GM21390 (cell line): ENCODE results near the gene PDE4D.

Source experiments
- ATAC-seq: cut with Tn5 transposase; IDR thresholded peaks from one replicate; pipeline ENCODE4 v1.9.1; 2021; ENCODE audit not compliant: unreplicated experiment

Gene PDE4D

DNA sequence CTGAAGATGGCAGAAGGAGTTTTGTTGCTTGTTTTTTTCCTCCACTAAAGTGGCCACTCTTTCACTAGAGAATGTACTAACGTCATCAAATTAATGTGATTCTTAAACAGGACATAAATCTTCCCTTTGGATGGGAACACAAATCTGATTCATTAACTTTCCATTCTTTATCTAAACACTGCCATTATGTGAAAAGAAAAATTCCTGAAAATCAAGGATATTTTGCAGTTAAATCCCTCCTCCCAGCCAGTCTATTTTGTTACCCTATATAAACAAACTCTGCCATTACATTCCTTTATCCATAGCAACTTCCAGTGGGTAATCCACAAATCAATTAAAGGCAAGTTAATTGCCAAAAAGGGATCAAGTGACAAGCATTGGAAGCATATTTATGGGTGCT lies 546.5 kb downstream of the PDE4D start:
- ATAC-seq, result no peak

DNA sequence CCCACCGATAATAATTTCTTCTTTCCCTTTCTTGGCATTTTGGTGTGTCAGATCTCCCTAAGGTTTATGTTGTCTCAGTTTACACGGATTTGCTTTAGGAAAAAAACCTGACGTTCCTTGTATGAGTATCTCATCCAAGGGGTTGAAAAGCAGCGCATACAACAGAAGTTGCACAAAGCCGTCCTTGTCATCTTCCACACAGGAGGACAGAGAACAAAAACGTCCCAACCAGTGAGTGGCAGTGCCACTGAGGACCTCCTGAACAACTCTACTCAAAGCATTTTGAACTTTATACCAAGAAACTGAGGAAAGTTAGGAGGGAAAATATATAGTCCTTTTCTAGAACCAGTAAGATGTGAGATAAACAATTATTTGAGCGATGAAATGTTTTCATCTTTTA lies 547.0 kb downstream of the PDE4D start:
- no peak for ATAC-seq

DNA sequence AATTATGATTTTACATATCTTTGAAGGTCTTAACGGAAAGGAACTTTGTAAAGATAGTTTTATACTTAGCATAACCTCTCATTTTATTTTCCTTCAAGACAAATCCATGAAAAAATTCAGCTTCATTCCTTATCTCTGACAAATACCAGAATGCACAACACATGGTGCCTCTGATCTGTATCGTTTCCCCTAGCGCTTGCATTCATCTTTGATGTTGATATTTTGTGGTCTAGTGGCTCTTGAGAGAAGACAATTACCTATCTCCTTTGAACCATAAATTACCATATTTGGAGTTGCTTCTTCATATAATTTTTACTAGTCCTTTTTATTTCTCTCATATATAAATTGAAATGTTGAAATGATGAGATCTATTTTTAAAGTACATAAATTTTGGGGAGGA lies 551.3 kb downstream of the PDE4D start:
- ATAC-seq, result no peak

DNA sequence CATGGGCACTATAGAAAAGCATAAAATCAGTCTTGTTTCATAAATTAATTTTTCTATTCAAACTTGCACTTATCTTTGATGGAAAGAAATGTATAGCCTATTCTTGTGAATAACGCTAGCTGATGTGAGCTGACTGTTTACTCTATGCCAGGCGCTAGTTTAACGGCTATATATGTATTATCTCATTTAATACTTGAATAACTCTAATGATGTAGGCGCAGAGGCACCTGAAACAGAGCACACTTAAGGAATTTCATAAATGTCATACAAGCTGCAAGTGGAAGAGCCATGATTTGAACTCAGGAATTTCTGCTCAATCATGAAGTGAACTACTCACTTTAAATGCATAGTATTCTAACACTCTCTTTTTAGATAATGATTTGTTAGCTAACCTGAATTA lies 551.8 kb downstream of the PDE4D start:
- no peak for ATAC-seq

DNA sequence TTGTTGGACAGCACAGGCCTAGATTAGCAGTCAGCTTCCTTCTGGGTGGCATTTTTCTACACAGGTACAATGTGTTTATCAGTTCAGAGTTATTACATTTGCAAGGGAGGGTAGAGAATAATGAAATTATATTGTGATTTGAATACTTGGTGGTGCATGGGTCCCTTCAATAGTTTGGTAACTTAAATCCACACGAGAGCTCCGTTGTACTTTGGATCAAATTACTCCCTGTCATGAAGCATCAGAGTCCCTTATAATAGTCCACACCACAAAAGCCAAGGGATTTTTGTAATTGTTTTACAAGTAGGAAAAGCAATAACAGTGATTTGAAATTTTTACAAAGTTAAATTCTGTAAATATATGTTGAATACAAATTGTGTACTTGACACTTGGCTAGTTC lies 552.4 kb downstream of the PDE4D start:
- ATAC-seq, result no peak

DNA sequence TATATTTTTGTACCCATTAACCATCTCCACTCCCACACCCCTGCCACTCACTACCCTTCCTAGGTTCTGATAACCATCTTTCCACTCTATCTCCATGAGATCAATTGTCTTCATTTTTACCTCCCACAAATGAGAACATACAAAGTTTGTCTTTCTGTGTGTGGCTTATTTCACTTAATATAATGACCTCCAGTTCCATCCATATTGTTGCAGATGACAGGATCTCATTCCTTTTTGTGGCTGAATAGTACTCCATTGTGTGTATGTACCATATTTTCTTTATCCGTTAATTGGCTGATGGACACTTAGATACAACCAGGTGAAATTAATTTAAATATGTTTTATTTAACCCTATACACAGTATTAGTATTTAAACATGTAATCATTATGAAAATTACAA lies 552.9 kb downstream of the PDE4D start:
- no peak for ATAC-seq

DNA sequence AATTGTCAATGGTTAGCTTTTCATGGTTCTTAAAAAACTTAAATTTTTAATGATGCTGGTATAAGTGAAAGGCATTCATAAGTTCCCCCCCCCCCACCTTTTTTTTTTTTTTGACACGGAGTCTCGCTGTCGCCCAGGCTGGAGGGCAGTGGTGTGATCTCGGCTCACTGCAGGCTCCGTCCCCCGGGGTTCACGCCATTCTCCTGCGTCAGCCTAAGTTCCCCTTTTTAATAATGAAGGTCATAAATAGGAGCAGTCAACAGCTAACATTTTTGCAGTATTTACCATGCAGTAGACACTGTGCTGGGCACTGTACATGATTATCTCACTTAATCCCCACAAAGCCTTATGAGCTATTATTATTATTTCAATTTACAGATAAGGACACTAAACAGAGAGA lies 556.3 kb downstream of the PDE4D start:
- no peak for ATAC-seq

DNA sequence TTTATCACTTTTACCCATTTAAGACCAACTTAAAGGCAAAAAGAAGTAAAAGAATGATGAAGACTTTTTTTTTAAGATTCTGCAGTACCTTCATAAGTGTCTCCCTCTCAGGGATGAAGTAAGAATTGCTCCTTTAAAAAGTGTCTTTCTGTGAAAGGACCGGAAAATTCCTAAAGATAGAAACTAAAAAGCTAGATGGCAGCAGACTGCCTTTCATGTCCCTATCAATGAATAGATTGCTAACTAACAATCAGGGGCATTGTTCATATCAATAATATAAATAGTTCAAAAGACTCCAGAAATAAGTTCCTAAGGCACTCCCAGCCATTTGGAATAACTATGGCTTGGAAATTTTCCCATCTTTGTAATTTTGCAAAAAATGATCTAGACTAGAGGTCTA lies 558.0 kb downstream of the PDE4D start:
- ATAC-seq, result no peak

DNA sequence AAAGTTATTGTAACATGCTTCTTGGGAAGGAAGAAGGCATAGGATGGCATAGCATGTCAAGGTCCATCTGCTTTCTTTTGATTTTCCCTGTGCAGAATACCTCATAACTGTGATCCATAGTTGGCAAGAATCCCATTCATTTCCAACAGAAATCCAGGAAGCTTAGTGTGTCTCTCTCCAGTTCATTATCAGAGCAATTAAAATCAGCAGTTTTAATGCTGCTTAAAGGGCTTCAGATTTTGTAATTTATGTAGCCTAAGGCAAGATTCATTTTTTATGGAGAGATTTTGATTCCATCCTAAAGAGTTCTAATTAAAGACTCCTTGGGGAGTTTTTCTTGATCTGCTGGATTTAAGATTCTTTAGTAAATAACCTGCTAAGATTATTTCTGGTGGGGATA lies 560.1 kb downstream of the PDE4D start:
- no peak for ATAC-seq

DNA sequence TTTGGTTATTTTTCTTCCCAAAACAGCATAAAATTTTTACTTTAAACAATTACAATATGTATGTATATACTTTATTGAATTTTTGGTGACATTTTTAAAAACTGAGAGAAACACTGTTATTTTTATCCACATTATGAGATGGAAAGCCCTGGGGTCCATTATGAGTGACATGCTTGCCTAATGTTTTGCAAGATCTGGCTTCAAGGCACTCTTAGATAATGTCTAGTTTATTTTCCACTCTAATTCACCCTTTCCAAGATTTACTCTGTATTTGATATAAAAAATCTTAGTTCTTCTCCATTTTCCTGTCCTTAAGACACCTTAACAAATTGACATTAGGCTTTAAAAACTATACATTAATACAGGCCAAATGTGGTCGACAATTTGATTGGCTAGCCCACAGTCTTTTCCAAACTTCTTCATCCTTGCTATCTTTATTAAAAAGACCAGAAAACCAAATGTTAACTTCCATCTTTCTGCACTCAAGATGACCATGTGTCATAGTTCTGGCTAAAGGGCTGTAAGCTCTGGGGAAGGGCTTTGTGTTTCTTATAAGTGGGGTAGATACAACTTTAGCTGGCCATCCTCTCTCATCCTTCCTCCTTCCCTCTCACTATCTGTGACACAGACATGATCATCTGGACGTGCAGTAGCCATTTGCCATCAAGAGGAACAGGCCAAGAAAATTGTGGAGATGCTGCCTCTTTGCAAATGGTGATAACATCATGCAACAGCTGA lies 561.1 kb downstream of the PDE4D start:
- ATAC-seq, result no peak

DNA sequence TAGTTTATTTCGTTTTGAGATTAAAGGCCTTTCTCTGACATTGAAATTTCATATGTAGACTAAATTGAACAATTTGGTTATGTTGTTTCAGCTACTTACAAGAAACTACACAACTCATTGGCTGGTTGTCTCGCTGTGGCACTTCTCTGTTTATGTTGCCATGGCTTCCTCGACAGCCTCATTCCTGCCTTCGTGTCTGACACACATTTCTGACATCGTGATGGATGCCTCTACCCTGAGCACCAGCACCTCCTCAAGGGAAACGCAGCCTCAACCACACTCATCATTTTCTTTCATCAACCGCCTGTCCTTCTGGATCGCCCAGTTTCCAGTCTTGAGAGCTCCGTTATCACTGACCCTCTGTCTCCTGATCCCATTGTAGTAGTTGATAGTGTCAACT lies 562.8 kb downstream of the PDE4D start:
- ATAC-seq, result no peak

DNA sequence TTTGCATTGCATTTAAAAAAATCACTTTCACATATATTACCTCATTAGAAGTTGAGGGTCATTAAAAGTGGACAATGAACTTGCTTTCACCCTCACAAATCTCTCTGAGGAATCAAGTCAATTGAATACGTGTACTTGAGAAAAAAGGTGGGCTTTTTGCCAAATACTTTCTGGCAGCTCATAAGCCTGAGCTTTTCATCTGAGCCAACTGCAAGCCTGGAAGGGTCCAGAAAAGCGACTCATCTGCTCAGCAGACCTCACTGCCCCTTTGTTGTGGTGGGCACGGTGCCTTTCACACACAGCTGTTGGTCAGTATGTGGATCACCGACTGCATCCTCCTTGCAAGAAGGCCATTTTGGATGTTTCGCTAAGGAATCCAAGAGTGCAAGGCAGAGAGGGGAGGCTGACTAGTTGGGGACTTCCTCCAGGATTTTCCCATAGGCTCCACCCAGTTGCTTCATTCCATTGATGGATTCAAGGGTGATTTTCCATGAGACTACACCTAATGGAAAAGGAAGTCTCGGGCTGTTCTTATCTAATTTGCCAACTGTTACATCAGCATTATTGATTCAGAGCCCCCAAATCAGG lies 564.7 kb downstream of the PDE4D start:
- ATAC-seq, result no peak

DNA sequence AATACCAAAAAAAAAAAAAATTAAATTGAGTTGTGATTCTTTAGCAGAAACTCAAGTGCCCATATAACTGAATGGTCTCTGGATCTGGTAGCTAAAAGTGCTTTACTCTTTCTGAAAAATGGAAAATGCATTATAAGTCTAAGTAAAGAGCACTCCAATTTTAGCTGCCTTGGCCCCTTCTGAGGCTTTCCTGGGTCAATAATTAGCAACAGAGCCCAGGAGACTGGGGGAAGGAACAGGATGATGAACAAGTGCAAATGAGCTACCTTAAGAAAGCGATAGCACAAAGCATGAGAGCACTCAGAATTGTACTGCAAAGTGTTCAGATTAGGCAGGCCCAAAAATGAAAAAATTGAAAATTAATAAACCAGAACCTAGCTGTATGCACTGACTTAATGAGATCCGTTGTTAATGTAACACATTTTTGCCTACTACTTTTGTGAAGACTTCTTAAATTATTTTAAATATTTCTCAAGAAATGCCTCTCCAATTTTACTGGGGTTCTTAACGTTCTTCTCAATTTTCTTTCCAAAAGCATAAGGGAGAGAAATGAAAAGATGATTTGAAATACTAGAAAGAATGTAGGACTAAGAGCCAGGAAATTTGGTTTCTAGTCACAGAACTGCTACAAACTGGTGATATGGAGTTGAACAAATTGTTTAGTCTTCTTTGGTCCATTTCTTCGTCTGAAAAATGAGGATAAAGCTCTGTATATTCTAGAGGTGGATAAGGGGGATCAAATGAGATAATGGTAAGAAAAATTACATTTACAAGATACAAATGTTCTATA lies 566.1 kb downstream of the PDE4D start:
- no peak for ATAC-seq

DNA sequence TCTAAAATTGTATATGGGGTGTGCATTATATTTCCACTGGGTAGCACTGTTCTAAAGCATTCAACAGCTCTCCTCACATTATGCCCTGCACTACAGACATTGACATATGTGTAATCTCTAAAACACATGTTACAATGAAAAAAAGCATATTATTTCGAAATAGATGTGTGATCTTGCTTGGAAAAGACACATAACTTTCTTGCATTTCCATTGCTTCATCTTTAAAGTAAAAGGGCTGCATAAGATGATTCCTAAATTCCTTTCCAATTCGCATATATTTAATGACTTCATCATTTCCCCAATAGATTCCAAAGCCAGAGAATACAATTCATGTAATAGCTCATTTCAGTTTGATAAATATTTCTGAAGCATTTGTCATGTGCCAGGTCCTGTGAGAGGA lies 566.9 kb downstream of the PDE4D start:
- ATAC-seq, result no peak

DNA sequence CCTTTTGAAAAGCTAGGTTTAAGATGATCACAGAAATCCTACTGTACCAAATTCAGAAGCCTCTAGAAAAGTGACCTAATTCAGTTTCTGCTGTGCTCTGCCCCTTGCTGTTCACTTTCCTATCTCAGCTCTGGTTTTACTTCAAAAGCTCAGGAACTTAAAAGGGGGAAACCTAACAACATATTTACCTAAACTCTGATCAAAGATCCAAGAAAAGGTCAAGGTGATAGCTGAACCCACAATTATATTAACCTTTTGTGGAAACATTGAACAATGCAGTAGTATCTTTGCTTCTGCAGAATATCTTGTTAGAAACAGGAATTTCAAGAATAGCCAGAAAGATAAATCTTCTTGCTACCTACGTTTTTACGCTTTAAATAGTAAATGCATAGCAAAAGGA lies 568.5 kb downstream of the PDE4D start:
- no peak for ATAC-seq

DNA sequence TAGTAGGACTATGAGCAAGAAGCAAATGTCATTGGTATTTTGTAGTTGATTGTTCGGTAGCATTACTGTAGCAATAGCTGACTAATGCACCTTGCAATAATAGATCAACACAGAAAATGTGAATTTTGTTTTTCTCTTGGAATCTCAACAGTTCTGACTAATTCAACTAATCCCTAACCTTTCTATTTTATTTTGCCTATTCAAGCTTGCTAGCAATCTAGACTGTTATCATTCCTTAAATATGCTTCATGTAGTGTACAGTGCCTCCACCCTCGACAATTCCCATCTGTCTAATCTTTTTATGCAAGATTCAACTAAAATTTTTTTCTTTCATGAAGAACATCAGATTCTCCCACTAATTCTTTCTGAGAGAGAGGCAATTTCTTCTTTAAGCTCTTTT lies 570.6 kb downstream of the PDE4D start:
- no peak for ATAC-seq

DNA sequence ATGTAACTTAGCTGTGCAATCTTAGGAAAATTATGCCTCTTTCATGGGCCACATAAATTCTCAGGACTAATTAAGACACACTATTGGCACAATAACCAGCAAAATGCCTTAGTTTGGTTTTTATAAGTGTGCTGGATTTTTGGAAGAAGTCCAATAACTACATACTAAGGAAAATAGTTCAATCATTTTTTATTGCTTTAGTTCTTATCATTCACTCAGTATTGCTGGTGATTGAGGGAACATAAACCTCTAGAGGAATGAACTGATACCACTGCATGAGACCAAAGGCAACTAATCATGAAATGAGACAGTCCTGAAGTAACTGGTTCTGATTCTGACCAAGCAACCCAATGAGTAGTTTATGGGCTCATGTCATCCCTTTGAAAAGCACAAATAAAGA lies 571.5 kb downstream of the PDE4D start:
- no peak for ATAC-seq

DNA sequence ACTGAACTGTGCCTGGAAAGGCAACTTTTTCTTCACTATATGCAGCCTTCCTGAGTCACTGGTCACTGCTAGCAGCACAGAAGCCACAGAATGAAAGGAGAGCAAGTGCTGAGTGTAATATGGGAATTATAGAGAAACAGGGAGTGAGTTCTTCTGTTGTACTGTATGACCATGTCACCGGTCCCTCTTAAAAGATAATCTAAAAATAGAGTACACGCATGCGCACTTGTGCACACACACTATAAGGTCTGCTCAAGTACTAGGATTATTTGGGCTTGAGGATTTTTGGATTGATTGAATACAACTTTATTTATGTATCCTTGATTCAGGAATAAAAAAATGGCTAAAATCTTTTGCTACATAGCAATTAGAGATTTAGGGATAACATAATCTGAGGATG lies 571.9 kb downstream of the PDE4D start:
- no peak for ATAC-seq

DNA sequence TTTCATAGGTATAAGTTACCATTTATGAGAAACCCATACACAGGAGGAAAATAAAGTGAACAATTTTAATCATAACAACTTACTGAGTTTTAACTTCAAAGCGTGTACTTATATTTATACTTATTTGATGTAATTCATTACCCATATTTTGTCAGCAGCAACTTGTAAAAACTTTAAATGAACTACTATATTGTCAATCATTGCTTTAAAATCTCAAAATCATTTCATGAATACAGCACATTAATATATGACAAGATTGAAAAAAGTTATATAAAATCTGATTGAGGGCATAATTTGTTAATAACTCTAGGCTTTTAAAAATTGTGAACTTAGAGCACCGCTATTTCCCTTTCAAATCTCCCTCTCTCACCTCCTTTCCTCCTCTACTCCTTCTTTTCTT lies 573.1 kb downstream of the PDE4D start:
- no peak for ATAC-seq

DNA sequence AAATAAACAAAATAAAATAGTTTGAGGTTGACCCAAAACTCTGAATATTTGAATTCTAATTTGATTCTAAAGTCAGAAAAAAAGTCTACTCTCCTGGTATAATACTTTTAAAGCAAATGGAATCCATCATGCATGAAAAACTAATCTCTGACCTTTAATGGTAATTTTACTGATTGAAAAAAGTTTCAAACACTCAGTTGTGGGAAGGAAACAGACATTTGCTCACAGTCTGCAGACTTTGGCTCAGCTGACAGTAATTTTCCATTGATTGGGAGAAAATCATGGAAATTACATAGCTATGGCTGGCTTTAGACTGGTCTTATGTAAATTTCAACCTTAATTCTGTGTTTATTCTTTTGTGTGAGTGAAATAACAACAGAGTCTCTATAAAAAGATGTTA lies 574.3 kb downstream of the PDE4D start:
- no peak for ATAC-seq

DNA sequence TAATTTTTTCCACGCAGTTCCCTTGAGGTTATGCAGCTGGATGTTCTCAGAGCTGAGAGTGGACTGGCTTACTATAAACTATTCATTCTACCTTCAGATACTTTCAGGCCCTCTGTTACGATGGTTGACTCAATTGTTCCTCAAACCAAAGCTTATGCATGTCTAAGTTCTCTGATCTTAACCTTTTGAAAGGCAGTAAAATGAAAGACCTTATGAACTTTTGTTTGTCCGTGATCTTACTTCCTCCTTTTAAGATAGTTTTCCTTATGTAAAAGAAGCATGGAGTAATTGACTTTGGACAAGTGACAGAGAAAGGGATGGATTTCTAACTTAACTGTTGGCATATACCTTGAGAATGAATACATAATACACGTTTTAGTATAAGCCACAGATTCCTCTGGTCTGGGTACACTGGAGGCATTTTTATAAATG lies 575.7 kb downstream of the PDE4D start:
- ATAC-seq, result no peak

DNA sequence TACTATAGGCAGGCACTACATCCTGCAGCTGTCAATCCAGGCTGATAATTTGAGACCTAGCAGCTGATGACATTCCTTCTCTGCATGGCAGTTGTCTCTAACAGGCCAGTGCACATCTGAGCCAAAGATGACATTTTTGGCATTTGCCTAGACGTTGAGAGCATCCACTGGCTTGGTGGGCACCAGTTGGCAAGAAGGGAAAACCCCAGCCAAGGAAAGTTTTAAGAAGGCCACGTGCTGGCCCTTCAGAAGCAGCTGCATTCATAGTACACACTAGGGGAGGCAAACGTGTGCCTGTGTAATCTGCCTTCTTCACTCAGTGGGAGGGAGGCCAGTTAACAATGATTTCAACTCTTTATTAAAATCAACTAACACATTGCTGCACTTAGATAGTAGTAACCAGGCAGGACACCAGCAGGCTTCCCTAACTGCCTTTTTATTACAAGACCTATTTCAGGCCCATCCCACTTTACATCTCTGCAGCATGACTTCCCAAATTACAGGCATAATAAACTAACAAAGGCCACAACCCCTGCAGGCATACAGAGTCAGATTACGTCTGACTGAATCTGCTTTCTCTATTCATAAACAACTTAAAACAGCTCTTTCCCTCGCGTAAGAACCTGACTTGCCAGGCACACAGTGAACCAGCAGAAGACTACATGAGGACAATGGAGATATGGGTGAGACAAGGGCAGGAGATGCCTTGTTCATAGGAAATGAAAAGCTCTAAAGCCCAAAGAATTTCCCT lies 576.3 kb downstream of the PDE4D start:
- ATAC-seq, result no peak
